Measurements from ENCODE around the gene CACNG6.

The CACNG6 gene

GRCh38 chr19:54047616-54048015 is 56.2 kb downstream of the CACNG6 start:
- no peak for DNase-seq

Measured in right kidney (tissue), 1 donor.